ENCODE results near the gene AIMP2. TPM values are rescaled to one million over a fixed set of nuclear protein-coding genes. Genes with fewer than 3 reads are reported as not detected.
"Not testable (repeated sequence)": the region's sequence is repeated elsewhere in the genome, so short reads cannot be mapped to it uniquely, and the experiment has no call there.

Gene AIMP2
- polyA plus RNA-seq (2013, experiment 1 of 2), result 45.3 TPM
- polyA plus RNA-seq (2013, experiment 2 of 2), result 43.3 TPM

DNA sequence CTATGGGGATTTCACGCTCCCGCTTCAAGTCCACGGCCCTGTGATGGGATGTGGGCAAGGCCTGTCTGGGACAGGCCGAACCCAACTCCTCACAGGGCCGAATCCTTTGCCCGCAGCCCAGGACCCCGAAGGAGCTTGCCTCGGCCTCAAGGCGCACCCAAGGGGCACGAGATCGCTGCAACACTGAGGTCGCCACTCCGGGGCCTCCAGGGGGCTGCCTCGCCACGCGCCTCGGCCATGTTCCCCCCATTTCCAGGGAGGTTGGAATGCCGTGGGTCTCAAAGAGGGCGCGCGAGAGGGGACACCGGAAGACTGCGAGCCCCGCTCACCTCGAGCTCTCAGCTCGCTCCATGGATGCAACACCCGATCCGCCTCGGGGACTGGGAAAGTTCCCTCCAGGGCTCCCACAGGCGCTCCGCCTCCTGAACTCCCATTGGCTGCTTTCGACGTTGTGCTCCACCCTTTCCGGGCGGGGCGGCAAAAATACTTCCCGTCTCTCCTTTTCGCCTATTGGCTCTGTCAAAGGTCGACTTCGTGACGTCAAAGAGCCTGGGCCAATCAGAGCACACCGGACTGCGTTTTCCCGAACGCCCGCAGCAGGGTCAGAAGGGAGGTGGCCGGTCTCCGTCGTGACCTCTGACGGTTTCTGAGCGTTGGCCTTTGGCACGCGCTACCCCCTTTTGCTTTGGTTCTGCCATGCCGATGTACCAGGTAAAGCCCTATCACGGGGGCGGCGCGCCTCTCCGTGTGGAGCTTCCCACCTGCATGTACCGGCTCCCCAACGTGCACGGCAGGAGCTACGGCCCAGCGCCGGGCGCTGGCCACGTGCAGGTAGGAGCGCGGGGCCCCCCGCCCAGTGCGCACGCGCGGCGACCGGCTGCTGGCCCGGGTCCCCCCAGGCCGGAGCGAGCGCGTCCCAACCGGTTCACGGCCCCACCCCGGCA is at the start of gene AIMP2, which contains the start of gene PMS2:
AIMP2 (plus strand) TSS at position 605 of the 944 bp plus-strand sequence; CDS start at position 697, 92 bp downstream.
PMS2 (minus strand) TSS at position 382 of the 944 bp plus-strand sequence; CDS start at position 352, 30 bp downstream.
- Histone ChIP-seq H3K9ac (ENCODE audit: low read length) (peak within 1 kb of the TSS; percentile 95), H3K4me1 (ENCODE audit: control insufficient read depth, insufficient read depth, low read depth, low read length) (peaks cover 7% of the 10 kb centered on the region), H2BK5ac (ENCODE audit: low read depth, low read length, poor library complexity, severe bottlenecking) (peak within 1 kb of the TSS; percentile 77), H2BK120ac (ENCODE audit: low read depth, low read length) (peak within 1 kb of the TSS; percentile 64), H3K4me3 (ENCODE audit: insufficient read depth in 1 of 2, low read depth in 1 of 2, low read length in 2 of 2) (peak within 1 kb of the TSS; percentile 91 to 94), H3K4ac (ENCODE audit: low read depth in 1 of 2, low read length in 2 of 2) (peak within 1 kb of the TSS in 1 of 2 experiments; percentile 85), H4K8ac (ENCODE audit: low read length) (peak within 1 kb of the TSS; percentile 78), H2AFZ (ENCODE audit: low read depth, low read length) (peak within 1 kb of the TSS; percentile 89), H3K27me3 (ENCODE audit: control insufficient read depth in 1 of 2, insufficient read depth in 1 of 2, low read length in 2 of 2) (no peaks in the 10 kb centered on the region), H2BK15ac (ENCODE audit: low read depth, poor library complexity, severe bottlenecking) (peak within 1 kb of the TSS; percentile 63), H3K9me3 (ENCODE audit: control insufficient read depth, low read length) (no peaks in the 10 kb centered on the region), H2BK12ac (ENCODE audit: low read length in 2 of 2) (peak within 1 kb of the TSS in 1 of 2 experiments; percentile 66), H3K79me1 (replicated peaks; ENCODE audit: low read length, poor library complexity, severe bottlenecking) (peaks cover 15% of the 10 kb centered on the region), H3K23ac (ENCODE audit: low read length in 2 of 2) (peak within 1 kb of the TSS in 1 of 2 experiments; percentile 91), H3K4me2 (ENCODE audit: low read length, poor library complexity, severe bottlenecking) (peak within 1 kb of the TSS; percentile 84), H3K36me3 (ENCODE audit: control insufficient read depth in 1 of 2, insufficient read depth in 2 of 2, low read depth in 1 of 2, low read length in 2 of 2) (peaks cover 9 to 18% of the 10 kb centered on the region in 2 experiments), H3K14ac (ENCODE audit: low read length in 2 of 2) (peak within 1 kb of the TSS in 1 of 2 experiments; percentile 97), H3K18ac (ENCODE audit: low read depth in 1 of 2, low read length in 2 of 2) (peak within 1 kb of the TSS; percentile 86 to 96), H2AK5ac (ENCODE audit: low read length, severe bottlenecking) (no peak within 1 kb of the TSS), H3K27ac (ENCODE audit: low read length, poor library complexity, severe bottlenecking) (peak within 1 kb of the TSS; percentile 89), H4K91ac (ENCODE audit: low read length) (peak within 1 kb of the TSS; percentile 78)
- under 1% methylated on average over 81 of the region's 84 CpGs for WGBS
- peak; percentile 99 for DNase-seq

DNA sequence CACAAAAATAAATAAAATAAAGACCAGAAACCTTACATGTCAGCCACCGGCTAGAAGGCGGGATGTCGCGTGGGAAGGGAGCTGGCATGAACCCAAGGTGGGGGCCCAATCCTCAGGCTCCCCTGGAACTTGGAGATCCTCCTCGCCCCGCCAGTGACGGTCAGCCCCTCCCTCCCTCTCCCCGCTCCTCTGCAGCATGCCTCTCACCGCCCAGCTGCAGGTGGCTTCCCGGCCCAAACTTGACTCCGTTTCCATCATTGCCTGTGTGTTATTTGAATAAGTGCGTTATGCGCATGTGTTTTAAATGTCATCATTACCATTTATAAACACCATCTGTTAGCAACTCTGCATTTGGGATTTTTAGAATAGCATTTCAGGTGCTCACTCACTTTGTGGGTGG is 45.9 kb upstream of the AIMP2 start:
- not testable (repeated sequence) for H3K36me3 ChIP-seq (ENCODE audit: control insufficient read depth in 1 of 2, insufficient read depth in 2 of 2, low read depth in 1 of 2, low read length in 2 of 2); H2BK12ac ChIP-seq (ENCODE audit: low read length in 2 of 2); H3K27ac ChIP-seq (ENCODE audit: low read length, poor library complexity, severe bottlenecking); H3K9me3 ChIP-seq (ENCODE audit: control insufficient read depth, low read length); H3K14ac ChIP-seq (ENCODE audit: low read length in 2 of 2); H2BK15ac ChIP-seq (ENCODE audit: low read depth, poor library complexity, severe bottlenecking); H3K9ac ChIP-seq (ENCODE audit: low read length); H4K8ac ChIP-seq (ENCODE audit: low read length); H3K79me1 ChIP-seq (replicated peaks; ENCODE audit: low read length, poor library complexity, severe bottlenecking); H2BK120ac ChIP-seq (ENCODE audit: low read depth, low read length); H2AK5ac ChIP-seq (ENCODE audit: low read length, severe bottlenecking); H3K23ac ChIP-seq (ENCODE audit: low read length in 2 of 2); H3K27me3 ChIP-seq (ENCODE audit: control insufficient read depth in 1 of 2, insufficient read depth in 1 of 2, low read length in 2 of 2); H4K91ac ChIP-seq (ENCODE audit: low read length); H3K4me3 ChIP-seq (ENCODE audit: insufficient read depth in 1 of 2, low read depth in 1 of 2, low read length in 2 of 2); DNase-seq; H2AFZ ChIP-seq (ENCODE audit: low read depth, low read length); H2BK5ac ChIP-seq (ENCODE audit: low read depth, low read length, poor library complexity, severe bottlenecking); H3K4me1 ChIP-seq (ENCODE audit: control insufficient read depth, insufficient read depth, low read depth, low read length); H3K4me2 ChIP-seq (ENCODE audit: low read length, poor library complexity, severe bottlenecking); H3K4ac ChIP-seq (ENCODE audit: low read depth in 1 of 2, low read length in 2 of 2); H3K18ac ChIP-seq (ENCODE audit: low read depth in 1 of 2, low read length in 2 of 2)
- no CpG with 5 or more reads among the region's 13 CpGs for WGBS

DNA sequence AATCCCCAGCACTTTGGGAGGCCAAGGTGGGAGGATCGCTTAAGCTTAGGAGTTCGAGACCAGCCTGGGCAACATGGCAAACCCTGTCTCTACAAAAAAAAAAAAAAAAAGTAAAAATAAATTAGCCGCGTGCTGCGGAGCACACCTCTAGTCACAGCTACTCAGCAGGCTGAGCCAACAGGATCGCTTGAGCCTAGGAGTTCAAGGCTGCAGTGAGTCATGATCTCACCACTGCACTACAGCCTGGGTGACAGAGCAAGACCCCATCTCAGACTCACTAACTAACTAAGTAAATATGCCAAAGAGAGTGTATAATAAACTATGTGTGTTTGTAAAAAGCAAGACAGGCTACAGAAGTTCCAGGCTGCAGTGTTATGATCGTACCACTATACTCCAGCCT is 45.3 kb upstream of the AIMP2 start:
- H3K4me3 ChIP-seq (ENCODE audit: insufficient read depth in 1 of 2, low read depth in 1 of 2, low read length in 2 of 2), result not testable (repeated sequence)

DNA sequence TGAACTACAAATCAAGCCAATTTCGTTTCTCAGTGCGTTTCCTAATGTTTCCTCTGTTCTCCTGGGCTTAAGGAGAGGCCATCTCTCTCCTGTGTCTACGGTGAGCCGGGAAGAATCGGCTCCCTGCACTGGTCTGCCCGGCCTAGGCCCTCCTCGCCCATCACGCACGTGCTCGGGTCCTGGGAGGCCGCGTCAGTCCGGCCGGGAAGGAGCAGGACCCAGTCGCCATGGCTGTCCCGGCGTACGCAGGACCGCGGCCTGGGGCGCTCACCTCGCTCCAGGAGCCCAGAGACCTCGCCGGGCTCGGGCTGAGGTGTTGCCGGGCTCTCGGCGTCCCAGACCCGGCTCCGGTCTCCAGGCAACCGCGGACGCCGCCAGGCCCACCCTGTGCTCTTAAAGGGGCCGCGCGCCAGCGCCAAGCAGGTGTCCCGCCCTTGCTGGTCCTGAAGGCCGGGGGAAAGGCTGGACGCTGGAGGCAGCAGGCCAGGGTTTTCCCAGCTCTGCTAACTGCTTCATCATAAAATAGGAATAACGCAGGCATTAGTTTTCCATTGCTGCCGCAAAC is 38.6 kb upstream of the AIMP2 start, which contains the start of gene RSPH10B:
RSPH10B (minus strand) TSS at position 343 of the 565 bp plus-strand sequence. CDS start 3,573 bp downstream, outside the sequence.
- DNase-seq; H2AK5ac ChIP-seq (ENCODE audit: low read length, severe bottlenecking); H2AFZ ChIP-seq (ENCODE audit: low read depth, low read length); H4K91ac ChIP-seq (ENCODE audit: low read length); H3K4me2 ChIP-seq (ENCODE audit: low read length, poor library complexity, severe bottlenecking); H3K9ac ChIP-seq (ENCODE audit: low read length); H3K79me1 ChIP-seq (replicated peaks; ENCODE audit: low read length, poor library complexity, severe bottlenecking); H2BK15ac ChIP-seq (ENCODE audit: low read depth, poor library complexity, severe bottlenecking); H3K4me1 ChIP-seq (ENCODE audit: control insufficient read depth, insufficient read depth, low read depth, low read length); H3K14ac ChIP-seq (ENCODE audit: low read length in 2 of 2); H3K9me3 ChIP-seq (ENCODE audit: control insufficient read depth, low read length); H3K4ac ChIP-seq (ENCODE audit: low read depth in 1 of 2, low read length in 2 of 2); H3K4me3 ChIP-seq (ENCODE audit: insufficient read depth in 1 of 2, low read depth in 1 of 2, low read length in 2 of 2); H2BK12ac ChIP-seq (ENCODE audit: low read length in 2 of 2); H2BK120ac ChIP-seq (ENCODE audit: low read depth, low read length); H3K27me3 ChIP-seq (ENCODE audit: control insufficient read depth in 1 of 2, insufficient read depth in 1 of 2, low read length in 2 of 2); H3K18ac ChIP-seq (ENCODE audit: low read depth in 1 of 2, low read length in 2 of 2); H2BK5ac ChIP-seq (ENCODE audit: low read depth, low read length, poor library complexity, severe bottlenecking); H4K8ac ChIP-seq (ENCODE audit: low read length); H3K27ac ChIP-seq (ENCODE audit: low read length, poor library complexity, severe bottlenecking); H3K36me3 ChIP-seq (ENCODE audit: control insufficient read depth in 1 of 2, insufficient read depth in 2 of 2, low read depth in 1 of 2, low read length in 2 of 2); H3K23ac ChIP-seq (ENCODE audit: low read length in 2 of 2): not testable (repeated sequence)
- no CpG with 5 or more reads among the region's 43 CpGs for WGBS

More for the DNA sequence above, 45.3 kb upstream of the AIMP2 start:
- not testable (repeated sequence) for H3K27me3 ChIP-seq (ENCODE audit: control insufficient read depth in 1 of 2, insufficient read depth in 1 of 2, low read length in 2 of 2); H3K9me3 ChIP-seq (ENCODE audit: control insufficient read depth, low read length); H3K4me1 ChIP-seq (ENCODE audit: control insufficient read depth, insufficient read depth, low read depth, low read length); H2AK5ac ChIP-seq (ENCODE audit: low read length, severe bottlenecking); DNase-seq; H2BK5ac ChIP-seq (ENCODE audit: low read depth, low read length, poor library complexity, severe bottlenecking); H3K14ac ChIP-seq (ENCODE audit: low read length in 2 of 2); H2BK15ac ChIP-seq (ENCODE audit: low read depth, poor library complexity, severe bottlenecking); H2BK12ac ChIP-seq (ENCODE audit: low read length in 2 of 2); H3K4ac ChIP-seq (ENCODE audit: low read depth in 1 of 2, low read length in 2 of 2); H3K79me1 ChIP-seq (replicated peaks; ENCODE audit: low read length, poor library complexity, severe bottlenecking); H2AFZ ChIP-seq (ENCODE audit: low read depth, low read length); H3K9ac ChIP-seq (ENCODE audit: low read length); H3K23ac ChIP-seq (ENCODE audit: low read length in 2 of 2); H4K8ac ChIP-seq (ENCODE audit: low read length); H4K91ac ChIP-seq (ENCODE audit: low read length); H3K18ac ChIP-seq (ENCODE audit: low read depth in 1 of 2, low read length in 2 of 2); H3K4me2 ChIP-seq (ENCODE audit: low read length, poor library complexity, severe bottlenecking); H3K36me3 ChIP-seq (ENCODE audit: control insufficient read depth in 1 of 2, insufficient read depth in 2 of 2, low read depth in 1 of 2, low read length in 2 of 2); H3K27ac ChIP-seq (ENCODE audit: low read length, poor library complexity, severe bottlenecking); H2BK120ac ChIP-seq (ENCODE audit: low read depth, low read length)
- no CpG with 5 or more reads among the region's 7 CpGs for WGBS

Measured in mesenchymal stem cell (in vitro differentiated cells and primary cell).